ENCODE measurements around the gene HNF4A.
A peak's percentile ranks its signal among the peaks of the same experiment; 100 is the strongest.

Gene HNF4A

DNA sequence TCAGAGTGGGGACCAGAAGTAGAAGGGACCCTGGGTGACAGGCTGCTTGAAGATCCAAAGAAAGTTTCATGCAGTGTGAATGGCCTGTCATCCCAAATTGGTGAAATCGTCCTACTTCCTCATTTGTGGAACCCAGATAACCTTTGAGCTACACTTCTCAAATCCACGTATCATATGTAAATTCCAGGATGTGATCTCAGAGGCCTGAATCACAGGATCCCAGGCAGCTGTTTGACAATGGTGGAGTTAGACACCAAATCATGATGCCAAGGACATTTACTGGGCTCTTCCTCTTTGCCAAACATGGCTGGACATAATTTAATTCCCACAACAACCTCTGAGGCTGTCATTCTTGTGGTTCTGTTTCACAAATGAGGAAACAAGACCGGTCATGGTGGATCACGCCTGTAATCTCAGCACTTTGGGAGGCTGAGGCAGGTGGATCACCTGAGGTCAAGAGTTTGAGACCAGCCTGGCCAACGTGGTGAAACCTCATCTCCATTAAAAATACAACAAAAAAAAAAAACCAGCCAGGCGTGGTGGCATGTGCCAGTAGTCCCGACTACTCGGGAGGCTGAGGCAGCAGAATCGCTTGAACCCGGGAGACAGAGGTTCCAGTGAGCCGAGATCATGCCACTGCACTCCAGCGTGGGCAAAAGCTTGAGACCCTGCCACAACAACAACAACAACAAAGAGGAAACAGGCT lies 80.3 kb downstream of the HNF4A start:
- Histone ChIP-seq H3K79me2 (ENCODE audit: control insufficient read depth, insufficient read depth, low read length, unreplicated experiment) (no peaks in the 10 kb centered on the region), H3K36me3 (ENCODE audit: insufficient read depth, low read length) (no peaks in the 10 kb centered on the region), H3K4me1 (ENCODE audit: control insufficient read depth, insufficient read depth, low read length, unreplicated experiment) (no peaks in the 10 kb centered on the region), H3K27me3 (ENCODE audit: insufficient read depth, low read length) (peaks cover 18% of the 10 kb centered on the region; the same call in 1 of the 2 replicates), H3K27ac (ENCODE audit: low read depth, low read length) (no peak overlapping the region), H2AFZ (ENCODE audit: low read length, unreplicated experiment) (peak overlapping the region; percentile 23), H3K4me3 (ENCODE audit: low read depth, low read length) (no peak overlapping the region)

DNA sequence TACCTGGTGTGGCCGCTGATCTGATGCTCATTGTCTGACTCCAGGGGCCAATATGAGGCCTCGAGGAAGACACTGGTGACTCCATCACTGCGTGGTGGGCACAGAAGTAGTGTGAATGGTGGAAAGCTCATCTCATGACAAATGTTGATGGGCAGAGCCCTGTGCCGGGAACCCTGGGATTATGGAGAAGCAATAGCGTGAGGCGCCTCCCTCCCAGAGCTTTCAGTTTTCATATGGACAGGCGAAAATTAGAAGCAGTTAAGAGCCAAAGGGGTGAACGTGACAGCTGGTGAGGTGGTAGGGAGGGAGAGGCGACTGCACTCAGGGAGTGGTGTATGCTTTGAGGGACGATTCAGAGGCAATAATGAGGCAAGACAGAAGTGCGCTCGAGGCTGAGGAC lies 80.9 kb downstream of the HNF4A start:
- H3K4me3 ChIP-seq (ENCODE audit: low read depth, low read length) = no peak overlapping the region
- no peaks in the 10 kb centered on the region for H3K4me1 ChIP-seq (ENCODE audit: control insufficient read depth, insufficient read depth, low read length, unreplicated experiment)
- H3K27ac ChIP-seq (ENCODE audit: low read depth, low read length) = no peak overlapping the region
- H3K27me3 ChIP-seq (ENCODE audit: insufficient read depth, low read length) = peaks cover 18% of the 10 kb centered on the region; the same call in 1 of the 2 replicates
- H3K79me2 ChIP-seq (ENCODE audit: control insufficient read depth, insufficient read depth, low read length, unreplicated experiment) = no peaks in the 10 kb centered on the region
- no peak overlapping the region for H2AFZ ChIP-seq (ENCODE audit: low read length, unreplicated experiment)
- no peaks in the 10 kb centered on the region for H3K36me3 ChIP-seq (ENCODE audit: insufficient read depth, low read length)

DNA sequence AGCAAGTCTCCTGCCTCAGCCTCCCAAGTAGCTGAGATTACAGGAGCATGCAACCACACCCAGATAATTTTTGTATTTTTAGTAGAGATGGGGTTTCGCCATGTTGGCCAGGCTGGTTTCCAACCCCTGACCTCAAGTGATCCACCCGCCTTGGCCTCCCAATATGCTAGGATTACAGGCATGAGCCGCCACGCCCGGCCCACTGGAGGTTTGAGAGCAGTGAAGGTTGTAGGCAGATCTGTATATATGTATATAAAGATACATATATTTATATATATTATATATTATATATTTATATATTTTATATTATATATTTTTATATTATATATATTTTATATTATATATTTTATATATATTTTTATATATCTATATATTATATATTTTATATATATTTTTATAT lies 82.0 kb downstream of the HNF4A start:
- Histone ChIP-seq H3K27ac (ENCODE audit: low read depth, low read length) (no peak overlapping the region), H2AFZ (ENCODE audit: low read length, unreplicated experiment) (peak overlapping the region; percentile 3), H3K4me3 (ENCODE audit: low read depth, low read length) (no peak overlapping the region), H3K4me1 (ENCODE audit: control insufficient read depth, insufficient read depth, low read length, unreplicated experiment) (no peaks in the 10 kb centered on the region), H3K79me2 (ENCODE audit: control insufficient read depth, insufficient read depth, low read length, unreplicated experiment) (no peaks in the 10 kb centered on the region), H3K27me3 (ENCODE audit: insufficient read depth, low read length) (peaks cover 16% of the 10 kb centered on the region; the same call in 1 of the 2 replicates), H3K36me3 (ENCODE audit: insufficient read depth, low read length) (no peaks in the 10 kb centered on the region)

- Histone ChIP-seq H3K27ac (ENCODE audit: low read depth, low read length) (no peak overlapping the region), H3K4me3 (ENCODE audit: low read depth, low read length) (no peak overlapping the region), H2AFZ (ENCODE audit: low read length, unreplicated experiment) (no peak overlapping the region), H3K36me3 (ENCODE audit: insufficient read depth, low read length) (no peaks in the 10 kb centered on the region), H3K79me2 (ENCODE audit: control insufficient read depth, insufficient read depth, low read length, unreplicated experiment) (no peaks in the 10 kb centered on the region), H3K4me1 (ENCODE audit: control insufficient read depth, insufficient read depth, low read length, unreplicated experiment) (no peaks in the 10 kb centered on the region), H3K27me3 (ENCODE audit: insufficient read depth, low read length) (peaks cover 5% of the 10 kb centered on the region; the same call in 1 of the 2 replicates)
Measured at GRCh38 chr20:44438782-44439181, 83.3 kb downstream of the HNF4A start.

DNA sequence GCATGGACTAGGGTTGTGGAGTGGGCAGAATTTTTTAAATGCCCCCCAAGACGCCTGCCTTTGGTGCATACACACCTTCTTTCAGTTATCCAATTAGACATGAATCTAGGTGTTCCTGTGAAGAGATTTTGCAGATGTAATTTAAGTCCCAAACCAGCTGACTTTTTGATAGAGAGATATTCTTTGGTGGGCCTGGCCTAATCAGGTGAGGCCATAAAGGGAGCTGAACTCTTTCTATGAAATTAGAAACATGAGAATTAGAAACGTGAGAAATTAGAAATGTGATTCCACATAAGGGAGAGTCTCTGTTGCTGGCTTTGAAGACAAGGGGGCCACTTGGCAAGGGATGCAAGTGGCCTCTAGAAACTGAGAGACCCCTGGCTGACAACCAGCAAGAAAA lies 83.8 kb downstream of the HNF4A start:
- no peak overlapping the region for H3K27ac ChIP-seq (ENCODE audit: low read depth, low read length)
- no peaks in the 10 kb centered on the region for H3K36me3 ChIP-seq (ENCODE audit: insufficient read depth, low read length)
- H3K27me3 ChIP-seq (ENCODE audit: insufficient read depth, low read length) = peaks cover under 1% of the 10 kb centered on the region; the same call in 1 of the 2 replicates
- no peak overlapping the region for H3K4me3 ChIP-seq (ENCODE audit: low read depth, low read length)
- no peaks in the 10 kb centered on the region for H3K79me2 ChIP-seq (ENCODE audit: control insufficient read depth, insufficient read depth, low read length, unreplicated experiment)
- H2AFZ ChIP-seq (ENCODE audit: low read length, unreplicated experiment) = no peak overlapping the region
- H3K4me1 ChIP-seq (ENCODE audit: control insufficient read depth, insufficient read depth, low read length, unreplicated experiment) = no peaks in the 10 kb centered on the region

DNA sequence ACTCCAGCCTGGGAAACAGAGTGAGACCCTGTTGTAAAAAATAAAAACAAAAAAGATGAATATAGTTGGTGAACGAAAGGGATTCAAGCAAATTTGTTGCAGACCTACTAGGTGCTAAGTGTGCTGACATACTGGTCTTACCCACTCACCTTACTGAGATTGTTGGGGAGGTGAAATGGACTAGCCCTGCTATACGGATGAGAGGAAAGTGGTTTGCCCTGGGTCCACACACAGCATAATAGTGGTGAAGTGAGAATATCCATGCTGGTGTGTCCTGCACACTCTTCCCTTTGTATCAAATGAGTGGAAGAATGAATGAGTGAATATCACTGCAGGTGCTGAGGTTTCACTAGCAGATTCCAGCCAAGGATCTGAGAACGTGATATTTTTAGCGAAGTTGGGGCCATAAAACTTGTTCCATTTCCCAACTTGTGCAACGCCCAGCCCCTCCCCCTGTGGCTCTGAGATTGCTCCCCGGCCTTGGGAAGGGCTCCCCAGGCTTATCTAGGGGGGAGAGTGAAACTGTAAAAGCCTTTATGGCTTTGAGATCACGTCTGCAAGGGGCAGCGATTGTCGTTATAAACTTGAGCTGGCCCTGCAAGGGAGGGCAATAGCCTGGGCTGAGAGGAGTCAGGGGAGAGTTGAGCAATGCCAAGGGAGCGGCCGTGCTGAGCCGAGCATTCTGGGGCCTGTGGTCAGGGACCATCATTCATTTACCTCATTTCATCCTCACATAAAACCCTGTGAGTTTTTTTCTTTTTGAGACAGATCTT lies 87.0 kb downstream of the HNF4A start:
- Histone ChIP-seq H3K27ac (ENCODE audit: low read depth, low read length) (no peak overlapping the region), H3K4me1 (ENCODE audit: control insufficient read depth, insufficient read depth, low read length, unreplicated experiment) (no peaks in the 10 kb centered on the region), H3K4me3 (ENCODE audit: low read depth, low read length) (no peak overlapping the region), H3K36me3 (ENCODE audit: insufficient read depth, low read length) (no peaks in the 10 kb centered on the region), H3K27me3 (ENCODE audit: insufficient read depth, low read length) (no peaks in the 10 kb centered on the region; the same call in 1 of the 2 replicates), H2AFZ (ENCODE audit: low read length, unreplicated experiment) (no peak overlapping the region), H3K79me2 (ENCODE audit: control insufficient read depth, insufficient read depth, low read length, unreplicated experiment) (no peaks in the 10 kb centered on the region)

- Histone ChIP-seq H3K27me3 (ENCODE audit: insufficient read depth, low read length) (no peaks in the 10 kb centered on the region; the same call in 1 of the 2 replicates), H3K4me3 (ENCODE audit: low read depth, low read length) (no peak overlapping the region), H3K4me1 (ENCODE audit: control insufficient read depth, insufficient read depth, low read length, unreplicated experiment) (no peaks in the 10 kb centered on the region), H3K27ac (ENCODE audit: low read depth, low read length) (no peak overlapping the region), H2AFZ (ENCODE audit: low read length, unreplicated experiment) (no peak overlapping the region), H3K79me2 (ENCODE audit: control insufficient read depth, insufficient read depth, low read length, unreplicated experiment) (no peaks in the 10 kb centered on the region), H3K36me3 (ENCODE audit: insufficient read depth, low read length) (no peaks in the 10 kb centered on the region)
Measured at GRCh38 chr20:44445742-44446710, 90.5 kb downstream of the HNF4A start.

- H3K4me3 ChIP-seq (ENCODE audit: low read depth, low read length) = no peak overlapping the region
- H3K27ac ChIP-seq (ENCODE audit: low read depth, low read length) = no peak overlapping the region
- H2AFZ ChIP-seq (ENCODE audit: low read length, unreplicated experiment) = no peak overlapping the region
- H3K36me3 ChIP-seq (ENCODE audit: insufficient read depth, low read length) = no peaks in the 10 kb centered on the region
- H3K27me3 ChIP-seq (ENCODE audit: insufficient read depth, low read length) = no peaks in the 10 kb centered on the region
- H3K79me2 ChIP-seq (ENCODE audit: control insufficient read depth, insufficient read depth, low read length, unreplicated experiment) = no peaks in the 10 kb centered on the region
- no peaks in the 10 kb centered on the region for H3K4me1 ChIP-seq (ENCODE audit: control insufficient read depth, insufficient read depth, low read length, unreplicated experiment)
Measured at GRCh38 chr20:44447827-44448419, 92.4 kb downstream of the HNF4A start.

- Histone ChIP-seq H3K4me1 (ENCODE audit: control insufficient read depth, insufficient read depth, low read length, unreplicated experiment) (no peaks in the 10 kb centered on the region), H3K27me3 (ENCODE audit: insufficient read depth, low read length) (no peaks in the 10 kb centered on the region), H3K36me3 (ENCODE audit: insufficient read depth, low read length) (no peaks in the 10 kb centered on the region), H3K79me2 (ENCODE audit: control insufficient read depth, insufficient read depth, low read length, unreplicated experiment) (no peaks in the 10 kb centered on the region), H3K27ac (ENCODE audit: low read depth, low read length) (no peak overlapping the region), H3K4me3 (ENCODE audit: low read depth, low read length) (no peak overlapping the region), H2AFZ (ENCODE audit: low read length, unreplicated experiment) (no peak overlapping the region)
Measured at GRCh38 chr20:44448753-44449546, 93.5 kb downstream of the HNF4A start.
